A673 (cell line): ENCODE data around the gene CD244.

Experiments used
- EZH2 ChIP-seq: fragments of 200-600 bp; sonication (generic); IDR thresholded peaks from 2 replicates; pipeline ENCODE4 v1.6.1; 2017; ENCODE audit warnings: borderline replicate concordance, low read depth, mild to moderate bottlenecking, mixed read lengths, antibody characterized with exemption, low read length; ENCODE audit not compliant: poor library complexity, severe bottlenecking
- TF ChIP-seq, protein P1 (sequence below): fragments of 300-800, 200-600 bp; sonication (generic); conservative IDR thresholded peaks from 2 replicates; pipeline ENCODE4 v1.5.1; 2017; ENCODE audit warnings: low read depth, mild to moderate bottlenecking, antibody characterized with exemption, low read length, moderate library complexity, mixed read lengths

DNA sequence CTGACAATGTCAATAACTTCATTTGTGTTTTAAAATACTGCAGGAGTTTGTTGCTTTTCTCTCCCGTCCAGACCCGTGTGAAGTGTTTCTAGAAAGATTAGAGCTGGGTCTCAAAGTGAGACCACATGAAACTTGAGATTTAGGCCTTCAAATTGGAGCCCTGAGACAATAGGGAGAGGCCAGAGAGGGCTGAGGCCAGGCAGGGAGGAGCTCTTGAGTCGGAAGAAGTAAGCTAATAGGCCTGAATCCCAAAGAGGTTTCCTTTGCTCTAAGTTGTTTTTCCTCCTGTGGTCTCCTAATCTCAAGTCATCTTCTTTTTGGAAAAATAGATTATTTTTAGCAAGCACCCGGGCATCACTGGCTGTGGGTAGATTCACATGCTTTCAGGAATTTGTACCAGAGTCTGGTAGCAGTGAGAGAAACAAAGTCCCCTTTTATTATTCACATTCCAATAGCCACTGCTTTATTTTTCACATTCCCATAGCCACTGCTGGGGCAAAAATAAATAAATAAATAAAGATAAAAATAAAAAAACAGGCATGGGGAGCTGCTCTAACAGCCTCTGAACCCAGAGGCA, 25.6 kb downstream of the CD244 start:
- TF ChIP-seq, protein P1, sequence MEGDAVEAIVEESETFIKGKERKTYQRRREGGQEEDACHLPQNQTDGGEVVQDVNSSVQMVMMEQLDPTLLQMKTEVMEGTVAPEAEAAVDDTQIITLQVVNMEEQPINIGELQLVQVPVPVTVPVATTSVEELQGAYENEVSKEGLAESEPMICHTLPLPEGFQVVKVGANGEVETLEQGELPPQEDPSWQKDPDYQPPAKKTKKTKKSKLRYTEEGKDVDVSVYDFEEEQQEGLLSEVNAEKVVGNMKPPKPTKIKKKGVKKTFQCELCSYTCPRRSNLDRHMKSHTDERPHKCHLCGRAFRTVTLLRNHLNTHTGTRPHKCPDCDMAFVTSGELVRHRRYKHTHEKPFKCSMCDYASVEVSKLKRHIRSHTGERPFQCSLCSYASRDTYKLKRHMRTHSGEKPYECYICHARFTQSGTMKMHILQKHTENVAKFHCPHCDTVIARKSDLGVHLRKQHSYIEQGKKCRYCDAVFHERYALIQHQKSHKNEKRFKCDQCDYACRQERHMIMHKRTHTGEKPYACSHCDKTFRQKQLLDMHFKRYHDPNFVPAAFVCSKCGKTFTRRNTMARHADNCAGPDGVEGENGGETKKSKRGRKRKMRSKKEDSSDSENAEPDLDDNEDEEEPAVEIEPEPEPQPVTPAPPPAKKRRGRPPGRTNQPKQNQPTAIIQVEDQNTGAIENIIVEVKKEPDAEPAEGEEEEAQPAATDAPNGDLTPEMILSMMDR, result no peak
- no peak for TF ChIP-seq EZH2
